GM12874 (cell line): ENCODE measurements around the gene UNC5B.

Source experiments
- TF ChIP-seq, protein P1 (sequence below): IDR thresholded peaks from 2 replicates; pipeline ENCODE4 v1.5.1; 2011; ENCODE audit warnings: low read depth, mild to moderate bottlenecking, control low read depth, low read length, moderate library complexity; ENCODE audit not compliant: insufficient read depth

UNC5B gene

DNA sequence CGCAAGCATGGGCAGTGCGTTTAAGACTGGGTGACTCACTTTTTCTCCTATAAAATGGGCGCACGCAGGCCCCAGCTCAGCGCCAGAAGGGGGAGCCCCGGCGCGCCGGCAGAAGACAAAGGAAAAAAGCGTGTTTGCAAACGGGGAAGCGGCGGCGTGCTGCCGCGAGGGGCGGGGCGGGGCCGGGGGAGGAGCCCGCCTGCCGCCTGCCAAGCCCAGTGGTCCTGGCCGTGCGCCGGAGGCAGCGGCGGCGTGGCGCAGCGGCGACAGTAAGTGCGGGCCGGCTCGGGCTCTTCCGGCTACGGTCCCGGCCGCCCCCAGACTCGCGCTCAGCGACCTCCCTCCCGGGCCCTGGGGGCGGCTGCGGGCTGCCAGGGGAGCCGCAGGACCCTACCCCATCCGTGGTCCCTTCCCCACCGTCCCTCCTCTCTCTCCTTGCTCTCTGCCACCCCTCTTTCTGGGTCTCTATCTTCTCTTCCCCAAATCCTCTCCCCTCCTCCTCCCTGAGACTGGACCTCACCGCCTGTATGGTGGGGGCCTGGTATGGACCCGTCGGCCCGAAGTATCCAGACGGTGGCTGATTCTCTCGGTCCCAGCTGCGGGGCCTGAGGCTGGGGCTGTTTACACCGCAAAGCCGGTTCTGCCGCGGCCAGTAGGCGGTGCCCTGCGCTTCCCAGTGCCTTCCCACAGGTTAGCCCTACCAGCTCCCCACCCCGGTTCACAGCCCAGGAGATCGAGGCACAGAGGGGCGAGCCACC lies 106.9 kb downstream of the UNC5B start, which contains the start of gene SLC29A3:
TSS of gene SLC29A3 (plus strand) at position 218 of the 758 bp plus-strand sequence. CDS start at position 269, 51 bp downstream.
- TF ChIP-seq, protein P1, sequence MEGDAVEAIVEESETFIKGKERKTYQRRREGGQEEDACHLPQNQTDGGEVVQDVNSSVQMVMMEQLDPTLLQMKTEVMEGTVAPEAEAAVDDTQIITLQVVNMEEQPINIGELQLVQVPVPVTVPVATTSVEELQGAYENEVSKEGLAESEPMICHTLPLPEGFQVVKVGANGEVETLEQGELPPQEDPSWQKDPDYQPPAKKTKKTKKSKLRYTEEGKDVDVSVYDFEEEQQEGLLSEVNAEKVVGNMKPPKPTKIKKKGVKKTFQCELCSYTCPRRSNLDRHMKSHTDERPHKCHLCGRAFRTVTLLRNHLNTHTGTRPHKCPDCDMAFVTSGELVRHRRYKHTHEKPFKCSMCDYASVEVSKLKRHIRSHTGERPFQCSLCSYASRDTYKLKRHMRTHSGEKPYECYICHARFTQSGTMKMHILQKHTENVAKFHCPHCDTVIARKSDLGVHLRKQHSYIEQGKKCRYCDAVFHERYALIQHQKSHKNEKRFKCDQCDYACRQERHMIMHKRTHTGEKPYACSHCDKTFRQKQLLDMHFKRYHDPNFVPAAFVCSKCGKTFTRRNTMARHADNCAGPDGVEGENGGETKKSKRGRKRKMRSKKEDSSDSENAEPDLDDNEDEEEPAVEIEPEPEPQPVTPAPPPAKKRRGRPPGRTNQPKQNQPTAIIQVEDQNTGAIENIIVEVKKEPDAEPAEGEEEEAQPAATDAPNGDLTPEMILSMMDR = peak; percentile 84

DNA sequence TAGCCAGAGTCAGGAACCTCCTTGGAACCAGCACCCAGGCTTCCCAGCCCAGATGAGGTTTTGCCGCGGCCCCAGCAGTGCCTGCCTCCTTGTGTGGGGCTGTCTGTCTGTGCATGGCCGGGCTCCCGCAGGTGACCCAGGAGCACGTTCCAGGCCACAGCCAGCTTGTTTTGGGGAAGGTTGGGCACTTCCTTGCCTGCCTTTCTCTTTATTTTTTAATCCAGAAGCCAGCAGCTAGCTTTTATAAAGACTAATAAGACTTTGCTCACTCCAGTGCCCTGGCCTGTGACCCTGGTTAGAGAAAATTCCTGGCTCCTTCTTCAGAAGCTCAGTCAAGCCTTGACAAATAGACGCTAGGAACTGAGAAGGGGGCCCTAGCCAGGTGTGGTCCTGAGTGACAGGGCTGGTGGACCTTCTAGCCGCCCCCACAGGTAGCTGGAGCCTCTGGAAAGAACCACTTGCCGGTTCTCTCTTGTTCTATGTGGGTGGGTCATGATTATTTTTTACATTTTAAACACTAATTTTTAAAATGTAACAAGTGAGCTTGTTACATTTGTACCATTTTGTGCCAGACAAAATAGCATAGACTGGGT lies 107.5 kb downstream of the UNC5B start:
- TF ChIP-seq, protein P1 = no peak

DNA sequence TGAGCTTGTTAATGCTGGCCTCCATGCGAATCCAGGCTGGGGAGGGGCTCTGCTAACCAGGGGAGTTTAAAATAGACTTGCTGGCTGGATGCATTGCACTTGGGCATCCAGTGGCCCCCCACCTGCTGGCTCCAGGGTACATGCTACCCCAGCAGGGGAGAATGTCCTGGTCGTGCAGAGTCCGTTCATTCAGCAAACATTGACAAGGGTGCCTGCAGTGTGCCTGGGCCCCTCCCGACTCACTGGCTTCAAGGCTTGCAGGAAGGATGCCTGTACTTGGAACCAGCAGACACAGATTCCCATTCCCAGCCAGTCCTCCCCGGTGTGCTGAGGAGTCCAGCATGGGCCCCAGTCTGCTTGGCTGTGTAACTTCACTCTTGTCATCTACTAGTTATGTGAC lies 108.2 kb downstream of the UNC5B start:
- TF ChIP-seq, protein P1 = no peak

DNA sequence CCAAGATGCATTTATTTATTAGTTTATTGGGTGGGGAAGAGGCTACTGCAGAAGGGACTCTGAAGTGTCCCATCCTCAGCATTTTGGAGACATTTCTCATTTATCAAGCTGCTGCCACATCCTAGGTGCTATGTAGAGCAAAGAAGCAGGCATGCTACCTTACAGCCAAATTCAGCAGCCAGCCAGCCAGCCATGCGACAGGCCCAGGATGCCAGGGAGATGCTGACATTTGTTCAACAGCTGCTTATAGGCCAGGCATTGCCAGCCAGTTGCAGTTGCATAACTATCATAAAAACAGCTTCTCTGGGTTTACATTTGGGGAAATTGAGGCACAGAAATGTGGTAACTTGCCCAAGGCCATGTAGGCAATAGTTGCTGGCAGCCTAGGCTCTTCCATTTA lies 109.0 kb downstream of the UNC5B start:
- TF ChIP-seq, protein P1 = no peak

DNA sequence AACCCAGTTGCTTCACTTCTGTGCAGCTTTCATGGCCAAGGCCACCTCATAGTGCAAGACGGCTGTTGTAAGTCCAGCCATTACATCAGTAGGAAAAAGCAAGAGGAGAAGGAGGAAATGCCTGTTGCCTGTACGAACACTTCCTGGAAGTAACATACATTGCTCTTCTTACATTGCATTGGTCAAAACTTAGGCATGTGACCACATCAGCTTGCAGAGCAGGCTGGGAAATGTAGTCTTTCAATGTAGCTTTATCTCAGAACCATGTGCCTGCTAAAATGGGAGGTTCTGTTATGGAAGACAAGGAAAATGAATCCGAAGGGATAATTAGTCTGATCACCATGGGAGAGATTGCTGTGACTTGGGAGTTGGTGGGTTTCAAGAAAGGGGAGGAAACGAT lies 111.0 kb downstream of the UNC5B start:
- TF ChIP-seq, protein P1 = no peak

DNA sequence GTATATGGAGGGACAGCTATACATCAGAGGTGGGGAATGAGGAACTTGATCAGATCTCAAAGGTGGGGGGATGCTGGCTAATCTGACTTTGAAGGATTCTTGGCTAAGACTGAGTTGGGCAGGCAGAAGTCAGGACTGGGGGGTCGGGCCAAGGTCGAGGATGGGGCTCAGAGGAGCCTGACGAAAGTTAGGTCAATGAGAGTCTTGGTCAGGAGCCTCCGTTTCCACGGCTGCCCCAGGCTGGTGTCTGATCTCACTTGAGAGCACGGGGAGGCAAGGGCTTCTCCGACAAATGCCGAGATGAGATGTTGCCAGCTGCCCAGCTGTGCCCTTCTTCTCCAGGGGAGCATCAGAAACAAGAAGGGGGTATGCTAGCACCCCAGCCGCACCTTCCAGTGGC lies 112.4 kb downstream of the UNC5B start:
- TF ChIP-seq, protein P1 = no peak

DNA sequence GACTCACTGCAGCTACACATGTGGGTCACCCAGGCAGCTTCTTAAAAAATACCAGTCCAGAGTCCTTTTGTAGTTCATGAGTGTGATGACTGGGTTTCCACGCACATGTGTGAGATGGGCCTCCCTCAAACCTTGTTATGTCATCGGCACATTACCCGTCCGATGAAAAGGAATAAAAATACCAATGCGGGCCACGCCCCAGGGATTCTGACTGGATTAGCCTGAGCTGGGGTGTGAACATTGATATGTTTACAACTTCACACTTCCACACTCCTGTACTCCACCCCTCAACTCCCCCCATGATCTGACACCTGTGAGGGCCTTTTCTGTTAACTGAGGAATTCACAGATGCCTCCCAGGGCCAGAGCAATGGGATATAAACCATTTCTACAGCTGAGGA lies 112.9 kb downstream of the UNC5B start:
- TF ChIP-seq, protein P1 = no peak
